ENCODE results near the gene WIPF3. TPM values are rescaled to one million over a fixed set of nuclear protein-coding genes. Genes with fewer than 3 reads are reported as not detected.

WIPF3 gene
- total and polyA plus RNA-seq, 2 of the 4 experiments (the other 2 are of a cell fraction): not detected

DNA sequence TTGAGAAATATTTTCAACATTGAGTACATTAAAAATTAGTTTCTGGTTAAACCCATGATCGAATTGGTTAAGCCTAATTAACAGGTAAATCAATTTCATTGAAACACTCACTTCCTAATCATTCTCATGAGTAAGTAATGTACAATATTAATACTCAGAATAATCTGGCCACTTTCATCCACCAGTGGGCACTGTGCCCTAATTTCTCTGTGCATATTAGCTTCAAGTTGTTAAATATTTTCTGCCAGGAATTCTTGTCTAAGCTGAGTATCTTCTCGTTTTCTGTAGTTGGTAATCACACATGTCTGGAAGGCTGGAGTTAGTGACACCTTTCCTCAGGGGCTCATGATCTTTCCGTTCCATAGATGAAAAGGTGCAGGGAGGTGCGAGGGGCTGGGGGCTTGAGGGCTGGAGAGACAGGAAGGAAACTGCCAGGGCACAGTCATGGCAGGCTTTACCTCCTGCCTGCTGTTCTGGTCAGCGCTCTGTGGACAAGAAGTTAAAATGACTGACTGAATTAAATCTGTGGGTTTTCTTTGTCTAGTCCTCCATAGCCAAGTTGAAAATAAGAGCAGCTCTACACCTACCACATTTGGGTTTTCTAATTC lies 71.9 kb downstream of the WIPF3 start:
- Histone ChIP-seq H2AFZ (replicated peaks; ENCODE audit: low read length, poor library complexity) (no peak overlapping the region), H3K23ac (ENCODE audit: low read depth, low read length) (no peak overlapping the region), H2BK15ac (ENCODE audit: low read depth, low read length) (no peak overlapping the region), H3K9me3 (ENCODE audit: control insufficient read depth, insufficient read depth, low read length) (no peaks in the 10 kb centered on the region), H4K5ac (ENCODE audit: low read depth, low read length) (no peak overlapping the region), H3K56ac (ENCODE audit: extremely low read depth, insufficient read depth, low read length) (no peak overlapping the region), H2AK9ac (replicated peaks; ENCODE audit: low read depth, low read length, poor library complexity) (no peak overlapping the region), H3K9me1 (ENCODE audit: insufficient read depth, low read length) (no peaks in the 10 kb centered on the region), H2BK5ac (ENCODE audit: low read depth, low read length, poor library complexity, severe bottlenecking) (no peak overlapping the region), H3K27me3 (ENCODE audit: control insufficient read depth, insufficient read depth, low read length) (peaks cover 11% of the 10 kb centered on the region), H3K4me3 (ENCODE audit: insufficient read depth, low read depth, low read length) (no peak overlapping the region), H3K18ac (ENCODE audit: low read depth, low read length) (no peak overlapping the region), H2BK20ac (ENCODE audit: low read depth, low read length) (no peak overlapping the region), H4K8ac (ENCODE audit: low read depth in 2 of 2, low read length in 2 of 2) (no peak overlapping the region), H3K79me1 (ENCODE audit: low read depth in 1 of 2, low read length in 2 of 2) (no peaks in the 10 kb centered on the region), H3K27ac (ENCODE audit: insufficient read depth, low read length) (no peak overlapping the region), H3K4me1 (ENCODE audit: control insufficient read depth, insufficient read depth, low read length) (no peaks in the 10 kb centered on the region), H2BK120ac (ENCODE audit: low read depth, low read length) (no peak overlapping the region), H4K91ac (ENCODE audit: insufficient read depth, low read depth, low read length) (no peak overlapping the region), H3K9ac (ENCODE audit: low read depth, low read length) (no peak overlapping the region), H2AK5ac (ENCODE audit: low read depth, low read length) (no peak overlapping the region), H3K14ac (replicated peaks; ENCODE audit: low read depth, low read length) (no peak overlapping the region), H3K4me2 (ENCODE audit: low read depth, low read length) (no peak overlapping the region), H3K4ac (ENCODE audit: low read depth, low read length) (no peak overlapping the region), H4K20me1 (ENCODE audit: insufficient read depth, low read length) (no peaks in the 10 kb centered on the region), H3K36me3 (ENCODE audit: control insufficient read depth, insufficient read depth, low read length) (no peaks in the 10 kb centered on the region)
- CTCF ChIA-PET: interaction anchor here (0.6 to 1.4 kb wide), 6 partner anchors 19 to 184 kb away, joined by 3 to 5 read pairs (median 4); no protein-coding TSS in a partner anchor
- WGBS, 2 experiments (ENCODE audit: extremely low coverage in 2 of 2, insufficient read length in 1 of 2): 57% methylated on average over 2 of the region's 5 CpGs; no CpG with 5 or more reads in 1 of the 2 experiments
- BruUV-seq (replicated peaks): no TSS peak
- no peak for TF ChIP-seq FOS (IDR thresholded peaks at IDR 0.05; ENCODE audit: low read depth, low read length)
- TF ChIP-seq CEBPB (IDR thresholded peaks at IDR 0.05; ENCODE audit: low read depth, low read length): no peak
- TF ChIP-seq BHLHE40 (IDR thresholded peaks at IDR 0.05; ENCODE audit: low read depth, low read length): no peak
- peak; percentile 65 for TF ChIP-seq SMC3 (IDR thresholded peaks at IDR 0.05; ENCODE audit: low read depth, low read length)
- TF ChIP-seq RAD21 (IDR thresholded peaks at IDR 0.05; ENCODE audit: low read length): peak; percentile 66
- no peak for TF ChIP-seq MXI1 (IDR thresholded peaks at IDR 0.05; ENCODE audit: borderline replicate concordance, low read depth, low read length)
- TF ChIP-seq, protein P1, sequence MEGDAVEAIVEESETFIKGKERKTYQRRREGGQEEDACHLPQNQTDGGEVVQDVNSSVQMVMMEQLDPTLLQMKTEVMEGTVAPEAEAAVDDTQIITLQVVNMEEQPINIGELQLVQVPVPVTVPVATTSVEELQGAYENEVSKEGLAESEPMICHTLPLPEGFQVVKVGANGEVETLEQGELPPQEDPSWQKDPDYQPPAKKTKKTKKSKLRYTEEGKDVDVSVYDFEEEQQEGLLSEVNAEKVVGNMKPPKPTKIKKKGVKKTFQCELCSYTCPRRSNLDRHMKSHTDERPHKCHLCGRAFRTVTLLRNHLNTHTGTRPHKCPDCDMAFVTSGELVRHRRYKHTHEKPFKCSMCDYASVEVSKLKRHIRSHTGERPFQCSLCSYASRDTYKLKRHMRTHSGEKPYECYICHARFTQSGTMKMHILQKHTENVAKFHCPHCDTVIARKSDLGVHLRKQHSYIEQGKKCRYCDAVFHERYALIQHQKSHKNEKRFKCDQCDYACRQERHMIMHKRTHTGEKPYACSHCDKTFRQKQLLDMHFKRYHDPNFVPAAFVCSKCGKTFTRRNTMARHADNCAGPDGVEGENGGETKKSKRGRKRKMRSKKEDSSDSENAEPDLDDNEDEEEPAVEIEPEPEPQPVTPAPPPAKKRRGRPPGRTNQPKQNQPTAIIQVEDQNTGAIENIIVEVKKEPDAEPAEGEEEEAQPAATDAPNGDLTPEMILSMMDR (conservative IDR thresholded peaks at IDR 0.05; ENCODE audit: low read depth, low read length): peak; percentile 69
- TF ChIP-seq MAZ (IDR thresholded peaks at IDR 0.05; ENCODE audit: borderline replicate concordance, low read depth, low read length): no peak
- intact Hi-C loops (cut with micrococcal nuclease) (loop anchor here (1.0 to 2.0 kb wide), 3 partner anchors 43 to 196 kb away; no protein-coding TSS in a partner anchor), in situ Hi-C loops (cut with MboI; ENCODE audit: low sequenced_read_pairs) (loop anchor here (10.0 kb wide), 1 partner anchor 197 kb away; no protein-coding TSS in a partner anchor), dilution Hi-C loops (cut with HindIII; ENCODE audit: low sequenced_read_pairs, unreplicated experiment) (no loop called here)
- ATAC-seq (ENCODE audit: low read depth) (peak; percentile 65; the same call in 1 of the 2 replicates), DNase-seq (peak; percentile 46)
- POLR2A ChIA-PET (ENCODE audit: unreplicated experiment): no interaction called here

Data from IMR-90 (cell line).